Measurements from ENCODE around the gene NPIPA8. TPM values are rescaled to one million over a fixed set of nuclear protein-coding genes. Genes with fewer than 3 reads are reported as not detected.
"Not testable (repeated sequence)": the region's sequence is repeated elsewhere in the genome, so short reads cannot be mapped to it uniquely, and the experiment has no call there.

Gene NPIPA8
- total RNA-seq, 1 experiment from 2014 or later: not detected

- DNase-seq; H3K9me3 Mint-ChIP-seq (ENCODE audit: low read depth, unreplicated experiment); CTCF ChIA-PET; BruUV-seq (replicated peaks); H3K36me3 Mint-ChIP-seq (ENCODE audit: insufficient read depth, unreplicated experiment); H3K27ac Mint-ChIP-seq (ENCODE audit: unreplicated experiment); intact Hi-C loops (cut with micrococcal nuclease; ENCODE audit: unreplicated experiment); H3K27me3 Mint-ChIP-seq (ENCODE audit: unreplicated experiment); H3K4me3 Mint-ChIP-seq (ENCODE audit: low read depth, unreplicated experiment); H3K4me1 Mint-ChIP-seq (ENCODE audit: low read depth, unreplicated experiment): not testable (repeated sequence)
These were observed 45.6 kb downstream of the NPIPA8 start for GRCh38 chr16:18290959-18291358.

- DNase-seq; CTCF ChIA-PET; H3K27ac Mint-ChIP-seq (ENCODE audit: unreplicated experiment); intact Hi-C loops (cut with micrococcal nuclease; ENCODE audit: unreplicated experiment); H3K4me3 Mint-ChIP-seq (ENCODE audit: low read depth, unreplicated experiment); H3K27me3 Mint-ChIP-seq (ENCODE audit: unreplicated experiment); H3K9me3 Mint-ChIP-seq (ENCODE audit: low read depth, unreplicated experiment); BruUV-seq (replicated peaks); H3K4me1 Mint-ChIP-seq (ENCODE audit: low read depth, unreplicated experiment); H3K36me3 Mint-ChIP-seq (ENCODE audit: insufficient read depth, unreplicated experiment): not testable (repeated sequence)
These were observed 50.2 kb downstream of the NPIPA8 start for GRCh38 chr16:18286342-18286741.

GRCh38 chr16:18280319-18280718, 56.2 kb downstream of the NPIPA8 start:
- not testable (repeated sequence) for H3K9me3 Mint-ChIP-seq (ENCODE audit: low read depth, unreplicated experiment); H3K27ac Mint-ChIP-seq (ENCODE audit: unreplicated experiment); BruUV-seq (replicated peaks)

GRCh38 chr16:18276756-18277155, 59.8 kb downstream of the NPIPA8 start:
- H3K9me3 Mint-ChIP-seq (ENCODE audit: low read depth, unreplicated experiment); CTCF ChIA-PET; H3K4me3 Mint-ChIP-seq (ENCODE audit: low read depth, unreplicated experiment); DNase-seq; intact Hi-C loops (cut with micrococcal nuclease; ENCODE audit: unreplicated experiment); H3K36me3 Mint-ChIP-seq (ENCODE audit: insufficient read depth, unreplicated experiment); H3K27ac Mint-ChIP-seq (ENCODE audit: unreplicated experiment); BruUV-seq (replicated peaks); H3K4me1 Mint-ChIP-seq (ENCODE audit: low read depth, unreplicated experiment); H3K27me3 Mint-ChIP-seq (ENCODE audit: unreplicated experiment): not testable (repeated sequence)

More at GRCh38 chr16:18280319-18280718, 56.2 kb downstream of the NPIPA8 start:
- H3K4me3 Mint-ChIP-seq (ENCODE audit: low read depth, unreplicated experiment); H3K36me3 Mint-ChIP-seq (ENCODE audit: insufficient read depth, unreplicated experiment); intact Hi-C loops (cut with micrococcal nuclease; ENCODE audit: unreplicated experiment); H3K27me3 Mint-ChIP-seq (ENCODE audit: unreplicated experiment); CTCF ChIA-PET; DNase-seq; H3K4me1 Mint-ChIP-seq (ENCODE audit: low read depth, unreplicated experiment): not testable (repeated sequence)

- H3K27me3 Mint-ChIP-seq (ENCODE audit: unreplicated experiment); H3K4me3 Mint-ChIP-seq (ENCODE audit: low read depth, unreplicated experiment); BruUV-seq (replicated peaks); intact Hi-C loops (cut with micrococcal nuclease; ENCODE audit: unreplicated experiment); DNase-seq; H3K4me1 Mint-ChIP-seq (ENCODE audit: low read depth, unreplicated experiment); H3K9me3 Mint-ChIP-seq (ENCODE audit: low read depth, unreplicated experiment); H3K27ac Mint-ChIP-seq (ENCODE audit: unreplicated experiment); H3K36me3 Mint-ChIP-seq (ENCODE audit: insufficient read depth, unreplicated experiment); CTCF ChIA-PET: not testable (repeated sequence)
These were observed 66.4 kb downstream of the NPIPA8 start for GRCh38 chr16:18270171-18270570.

Small RNA genes lying within 50 kb of the gene (microRNA-seq; reads per million reads assigned to microRNA genes)
- gene MIR6511A4 (not detected), gene MIR6770-3 (not detected)

Other genes with a start within 250 kb of the NPIPA8 start
- gene NOMO2, start 225.4 kb upstream of the NPIPA8 start, total RNA-seq (2022): 234 and 236 TPM in 2 replicates